GM12864 (cell line): Measurements from ENCODE around the gene MRPS18A.
"Not testable (repeated sequence)": the region's sequence is repeated elsewhere in the genome, so short reads cannot be mapped to it uniquely, and the experiment has no call there.

Source experiments
- DNase-seq: peaks from one replicate; pipeline ENCODE4 v3.0.0-alpha.2; 2011; ENCODE audit warnings: low read depth
- H3K4me3 ChIP-seq: 2 replicates; pipeline ENCODE4 v1.5.1; 2011; ENCODE audit warnings: mild to moderate bottlenecking, low read depth, low read length, control low read depth
- TF ChIP-seq, protein P1 (sequence below): IDR thresholded peaks from 2 replicates; pipeline ENCODE4 v1.5.1; 2011; ENCODE audit warnings: low read depth, mild to moderate bottlenecking, moderate library complexity, low read length, control low read depth, inconsistent platforms; ENCODE audit errors: missing control alignments

The MRPS18A gene

DNA sequence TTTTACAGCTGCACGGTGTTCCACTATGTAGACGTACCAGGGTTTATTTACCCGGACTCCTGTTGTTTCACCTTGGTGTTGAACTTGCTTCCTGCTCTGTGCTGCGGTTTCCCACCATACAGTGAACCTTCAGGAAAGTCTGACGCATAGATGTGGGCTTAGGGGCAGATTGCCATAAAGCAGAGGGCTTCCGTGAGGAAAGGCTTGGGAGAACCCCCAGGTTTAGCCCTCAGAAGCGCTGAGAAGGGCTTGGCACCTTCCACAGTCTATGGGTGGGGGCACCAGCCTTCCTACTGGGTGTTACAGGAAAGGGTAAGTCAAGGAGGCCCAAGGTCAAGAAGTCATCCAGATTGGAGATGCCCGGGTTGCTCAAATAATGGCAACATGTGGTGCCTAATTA is 19.2 kb upstream of the MRPS18A start:
- DNase-seq = no peak
- H3K4me3 ChIP-seq = no peak overlapping the region
- TF ChIP-seq, protein P1, sequence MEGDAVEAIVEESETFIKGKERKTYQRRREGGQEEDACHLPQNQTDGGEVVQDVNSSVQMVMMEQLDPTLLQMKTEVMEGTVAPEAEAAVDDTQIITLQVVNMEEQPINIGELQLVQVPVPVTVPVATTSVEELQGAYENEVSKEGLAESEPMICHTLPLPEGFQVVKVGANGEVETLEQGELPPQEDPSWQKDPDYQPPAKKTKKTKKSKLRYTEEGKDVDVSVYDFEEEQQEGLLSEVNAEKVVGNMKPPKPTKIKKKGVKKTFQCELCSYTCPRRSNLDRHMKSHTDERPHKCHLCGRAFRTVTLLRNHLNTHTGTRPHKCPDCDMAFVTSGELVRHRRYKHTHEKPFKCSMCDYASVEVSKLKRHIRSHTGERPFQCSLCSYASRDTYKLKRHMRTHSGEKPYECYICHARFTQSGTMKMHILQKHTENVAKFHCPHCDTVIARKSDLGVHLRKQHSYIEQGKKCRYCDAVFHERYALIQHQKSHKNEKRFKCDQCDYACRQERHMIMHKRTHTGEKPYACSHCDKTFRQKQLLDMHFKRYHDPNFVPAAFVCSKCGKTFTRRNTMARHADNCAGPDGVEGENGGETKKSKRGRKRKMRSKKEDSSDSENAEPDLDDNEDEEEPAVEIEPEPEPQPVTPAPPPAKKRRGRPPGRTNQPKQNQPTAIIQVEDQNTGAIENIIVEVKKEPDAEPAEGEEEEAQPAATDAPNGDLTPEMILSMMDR = no peak

DNA sequence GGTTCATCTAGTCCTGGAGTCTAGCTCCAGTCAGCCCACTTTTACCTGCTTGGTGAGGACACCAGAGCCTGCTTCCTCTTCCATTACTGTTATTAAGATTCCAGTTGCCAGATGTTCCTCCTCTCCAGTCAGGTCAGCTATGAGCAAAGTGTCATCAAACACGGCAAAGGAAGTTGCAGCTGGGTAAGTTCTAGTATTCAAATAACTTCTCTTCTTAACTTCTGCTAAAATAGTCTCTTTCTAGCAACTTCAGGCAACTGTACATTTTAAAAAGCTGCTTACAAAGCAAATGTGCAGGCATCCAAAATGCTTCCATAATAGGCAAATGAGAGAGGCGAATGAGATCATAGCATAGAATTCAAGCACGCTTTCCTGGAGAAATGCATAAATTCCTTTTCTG is 18.4 kb upstream of the MRPS18A start:
- no peak for DNase-seq
- TF ChIP-seq, protein P1 = no peak
- no peak overlapping the region; the same call in 1 of the 2 replicates for H3K4me3 ChIP-seq

DNA sequence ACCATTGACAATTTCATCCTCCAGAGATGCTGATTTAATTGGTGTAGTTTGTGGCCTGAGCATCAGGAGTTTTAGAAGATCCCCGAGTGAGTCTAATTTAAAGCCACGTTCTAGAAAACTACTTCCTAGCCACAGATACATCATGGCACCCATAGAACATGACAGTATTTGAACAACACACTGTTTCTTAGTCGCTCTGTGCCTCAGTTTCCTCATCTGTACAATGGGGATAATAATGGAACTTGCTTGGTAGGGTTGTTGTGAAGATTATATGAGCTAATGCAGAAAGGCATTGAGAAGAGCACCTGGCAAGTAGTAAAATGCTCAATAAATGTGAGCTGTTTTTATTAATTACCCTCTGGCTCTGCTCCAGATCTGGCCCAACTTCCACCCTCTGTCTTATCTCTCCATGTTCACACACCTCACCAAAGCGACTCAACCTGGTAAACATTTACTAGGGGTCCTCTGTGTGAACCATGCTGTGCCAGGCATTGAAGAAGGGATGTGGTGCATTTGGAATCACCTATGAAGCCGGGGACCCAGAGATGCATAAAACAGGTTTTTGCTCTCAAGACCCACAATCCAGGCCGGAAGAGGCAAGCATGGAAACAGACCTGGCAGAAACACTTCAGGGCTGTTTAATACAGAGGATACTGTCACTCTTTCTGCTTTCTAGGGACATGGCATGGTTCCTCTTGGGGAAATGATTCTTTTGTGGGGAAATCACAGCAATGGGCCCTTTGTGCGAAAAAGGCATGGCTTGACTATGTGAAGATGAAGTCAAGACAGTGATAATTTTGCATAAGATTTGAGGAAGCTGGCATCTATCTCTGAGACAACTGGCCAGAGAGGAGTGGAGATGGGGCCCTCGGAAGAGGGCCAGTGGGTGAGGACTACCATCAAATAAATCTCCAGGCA is 16.2 kb upstream of the MRPS18A start:
- no peak for DNase-seq
- TF ChIP-seq, protein P1 = no peak

DNA sequence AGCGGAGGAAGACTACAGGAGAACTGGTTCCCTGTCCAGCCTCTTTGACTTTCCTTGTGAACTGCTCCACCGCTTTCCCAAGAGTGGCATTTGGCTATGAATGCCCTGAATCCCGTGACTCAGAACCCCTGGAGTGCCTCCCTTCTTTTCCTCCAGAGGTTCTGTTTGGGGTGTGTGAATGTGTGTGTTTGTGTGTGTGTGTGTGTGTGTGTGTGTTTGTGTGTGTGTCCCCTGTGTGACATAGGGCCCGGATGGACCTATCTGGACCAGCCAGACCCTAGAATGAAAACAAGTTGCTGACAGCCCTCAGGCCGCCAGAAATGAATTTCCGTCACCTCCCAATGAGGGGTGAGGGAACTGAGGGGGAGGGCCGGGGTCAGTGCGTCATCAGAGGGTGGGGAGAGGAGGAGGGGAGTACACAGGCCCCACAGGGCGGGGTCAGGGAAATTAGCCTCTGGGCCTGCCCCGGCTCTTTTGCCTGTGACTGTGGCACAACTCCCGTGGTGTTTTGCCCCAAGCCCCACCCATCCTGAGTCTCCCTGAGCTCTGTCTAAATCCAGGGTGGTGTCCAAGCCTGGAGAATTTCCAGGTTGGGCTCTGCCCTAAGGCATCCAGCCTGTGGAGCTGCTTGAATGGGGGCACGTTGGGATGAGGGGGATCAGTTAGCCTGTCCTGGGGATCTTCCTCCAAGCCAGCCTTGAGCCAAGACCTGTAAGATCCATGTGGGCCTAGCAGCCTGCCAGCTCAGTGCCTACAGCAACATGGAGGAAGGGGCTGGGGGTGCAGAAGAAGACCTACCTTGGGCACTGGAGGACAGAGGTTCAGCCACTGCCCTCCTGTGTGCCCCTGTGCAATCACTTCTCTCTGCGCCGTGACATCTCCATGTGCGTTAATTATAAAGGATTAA is 15.2 kb upstream of the MRPS18A start:
- DNase-seq = no peak
- TF ChIP-seq, protein P1 = no peak
- no peak overlapping the region for H3K4me3 ChIP-seq

More for the DNA sequence above, 16.2 kb upstream of the MRPS18A start:
- no peak overlapping the region for H3K4me3 ChIP-seq

DNA sequence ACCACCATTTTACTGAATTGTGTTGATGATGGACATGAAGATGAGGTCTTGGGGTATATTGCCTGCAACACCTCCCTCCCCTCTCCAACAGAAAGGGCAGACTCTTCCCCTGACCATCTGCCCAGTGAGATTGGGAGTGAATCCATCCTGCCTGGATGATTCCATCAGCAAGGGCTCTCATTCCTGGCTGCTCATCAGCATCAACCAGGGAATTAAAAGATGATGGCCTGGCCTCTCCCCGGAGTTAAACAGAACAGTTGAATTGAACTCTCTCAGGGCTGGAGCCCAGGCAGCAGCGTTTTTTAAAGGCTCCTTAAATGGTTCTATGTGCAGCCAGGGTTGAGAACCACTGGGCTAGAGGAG is 14.6 kb upstream of the MRPS18A start:
- no peak overlapping the region for H3K4me3 ChIP-seq
- TF ChIP-seq, protein P1 = no peak
- no peak for DNase-seq

DNA sequence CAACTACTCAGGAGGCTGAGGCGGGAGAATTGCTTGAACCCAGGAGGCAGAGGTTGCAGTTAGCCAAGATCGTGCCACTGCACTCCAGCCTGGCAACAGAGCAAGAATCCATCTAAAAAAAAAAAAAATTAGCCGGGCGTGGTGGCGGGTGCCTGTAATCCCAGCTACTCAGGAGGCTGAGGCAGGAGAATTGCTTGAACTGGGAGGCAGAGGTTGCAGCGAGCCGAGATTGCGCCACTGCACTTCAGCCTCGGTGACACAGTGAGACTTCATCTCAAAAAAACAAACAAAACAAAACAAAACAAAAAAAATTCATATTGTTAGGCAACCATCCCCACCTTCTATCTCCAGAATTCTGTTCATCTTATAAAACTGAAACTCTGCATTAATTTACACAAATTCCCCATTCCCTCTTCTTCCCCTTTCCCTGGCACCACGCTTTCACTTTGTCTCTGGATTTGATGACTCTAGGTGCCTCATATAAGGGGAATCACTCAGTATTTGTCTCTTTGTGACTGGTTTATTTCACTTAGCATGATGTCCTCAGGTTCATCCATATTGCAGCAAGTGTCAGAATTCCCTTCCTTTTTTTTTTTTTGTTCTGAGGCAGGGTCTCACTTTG is 13.5 kb upstream of the MRPS18A start:
- H3K4me3 ChIP-seq, DNase-seq: not testable (repeated sequence)

DNA sequence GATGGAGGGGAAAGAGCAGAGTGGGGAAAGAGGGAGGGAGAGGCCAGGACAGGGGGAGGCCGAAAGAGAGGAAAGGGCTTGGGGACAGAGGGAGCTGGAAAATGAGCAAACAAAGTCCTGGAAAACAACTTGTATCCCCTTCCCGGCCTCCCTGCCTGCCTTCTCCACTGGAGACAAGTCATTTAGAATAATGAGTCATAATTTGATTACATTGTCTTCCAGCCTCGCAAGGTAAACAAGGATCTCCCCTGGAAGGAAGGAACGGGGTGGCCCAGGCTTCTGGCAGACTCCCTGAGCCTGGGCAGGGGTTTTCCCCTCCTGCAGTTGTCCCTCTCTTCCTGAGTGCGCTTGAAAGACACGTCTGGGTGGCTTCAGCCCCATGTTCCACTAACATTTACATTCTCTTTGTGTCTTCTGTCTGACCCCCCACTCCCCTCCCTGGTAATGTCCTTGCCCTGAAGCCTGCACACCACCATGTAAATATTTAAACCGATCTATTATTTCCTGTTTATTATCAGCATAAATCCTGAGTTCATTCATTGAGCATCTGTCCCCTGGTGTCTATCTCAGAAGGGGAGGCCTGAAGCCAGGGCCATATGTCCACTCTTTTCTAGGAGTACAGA is 12.1 kb upstream of the MRPS18A start:
- H3K4me3 ChIP-seq = no peak overlapping the region
- TF ChIP-seq, protein P1 = no peak
- DNase-seq = no peak
